Keratinocyte (primary cell): ENCODE data around the gene SCNN1G. TPM values are rescaled to one million over a fixed set of nuclear protein-coding genes. Genes with fewer than 3 reads are reported as not detected.
A peak's percentile ranks its signal among the peaks of the same experiment; 100 is the strongest.

ENCODE experiments used
- DNase-seq: peaks from one replicate; pipeline ENCODE4 v3.0.0-alpha.2; 2011; ENCODE audit warnings: low read depth, missing footprints, low spot score
- FAIRE-seq: peaks from 2 replicates; lab custom pipeline; 2011; peaks lifted over from hg19 to GRCh38; lab: Jason Lieb, UNC
- H2AFZ ChIP-seq: 2 replicates; pipeline ENCODE4 v1.6.0; 2012; ENCODE audit warnings: low read length, control low read depth, inconsistent platforms; ENCODE audit not compliant: control insufficient read depth
- H3K27ac ChIP-seq: 2 replicates; pipeline ENCODE4 v1.5.1; 2011; ENCODE audit warnings: low read length; ENCODE audit not compliant: control insufficient read depth, insufficient read depth
- H3K27me3 ChIP-seq: 3 replicates; pipeline ENCODE4 v1.6.0; 2011; ENCODE audit warnings: low read length; ENCODE audit not compliant: control insufficient read depth, insufficient read depth; ENCODE audit errors: extremely low read depth
- H3K36me3 ChIP-seq, 2 experiments: 2 replicates in 1 of 2; 3 replicates in 1 of 2; pipeline ENCODE4 v1.5.1; 2011; ENCODE audit warnings: low read length in 2 of 2, mild to moderate bottlenecking in 1 of 2; ENCODE audit not compliant: control insufficient read depth in 2 of 2, insufficient read depth in 2 of 2; ENCODE audit errors: extremely low read depth in 1 of 2
- H3K4me1 ChIP-seq: 3 replicates; pipeline ENCODE4 v1.5.1; 2011; ENCODE audit warnings: low read length; ENCODE audit not compliant: control insufficient read depth, insufficient read depth; ENCODE audit errors: extremely low read depth
- H3K4me2 ChIP-seq: 3 replicates; pipeline ENCODE4 v1.6.0; 2011; ENCODE audit warnings: low read depth, low read length; ENCODE audit not compliant: control insufficient read depth, insufficient read depth; ENCODE audit errors: extremely low read depth
- H3K4me3 ChIP-seq, 3 experiments: fragments of 200-600 bp in 1 of 3; sonication (generic) in 1 of 3; 2 replicates in 2 of 3; 3 replicates in 1 of 3; pipeline ENCODE4 v1.5.1; 2011 to 2016; ENCODE audit warnings: low read length in 3 of 3, mild to moderate bottlenecking in 3 of 3, control low read depth in 2 of 3, inconsistent platforms in 1 of 3, low read depth in 1 of 3, mixed read lengths in 1 of 3, mixed run types in 1 of 3, moderate library complexity in 1 of 3; ENCODE audit not compliant: control insufficient read depth in 2 of 3, insufficient read depth in 2 of 3; ENCODE audit errors: extremely low read depth in 1 of 3
- H3K79me2 ChIP-seq: 2 replicates; pipeline ENCODE4 v1.6.0; 2012; ENCODE audit warnings: low read length; ENCODE audit not compliant: control insufficient read depth, insufficient read depth
- H3K9ac ChIP-seq: 3 replicates; pipeline ENCODE4 v1.6.0; 2011; ENCODE audit warnings: low read length; ENCODE audit not compliant: control insufficient read depth, insufficient read depth; ENCODE audit errors: extremely low read depth
- H3K9me1 ChIP-seq: 3 replicates; pipeline ENCODE4 v1.6.0; 2011; ENCODE audit warnings: low read length; ENCODE audit not compliant: control insufficient read depth, insufficient read depth; ENCODE audit errors: extremely low read depth
- H3K9me3 ChIP-seq: 2 replicates; pipeline ENCODE4 v1.5.1; 2012; ENCODE audit warnings: low read depth, low read length; ENCODE audit not compliant: control insufficient read depth
- H4K20me1 ChIP-seq: 3 replicates; pipeline ENCODE4 v1.6.0; 2011; ENCODE audit warnings: low read length; ENCODE audit not compliant: control insufficient read depth, insufficient read depth; ENCODE audit errors: extremely low read depth
- CTCF ChIP-seq, 3 experiments: IDR thresholded peaks in 1 of 3; conservative IDR thresholded peaks in 1 of 3; optimal IDR thresholded peaks in 1 of 3; 2 replicates in 2 of 3; 3 replicates in 1 of 3; pipeline versions ENCODE3 to v1.5.1; 2011; ENCODE audit warnings: low read length in 3 of 3, mild to moderate bottlenecking in 3 of 3, moderate library complexity in 2 of 3, control low read depth in 1 of 3, inconsistent platforms in 1 of 3; ENCODE audit not compliant: insufficient read depth in 2 of 3; ENCODE audit errors: extremely low read depth in 1 of 3
- EZH2 ChIP-seq: IDR thresholded peaks from one replicate; pipeline ENCODE4 v1.6.1; 2012; ENCODE audit warnings: inconsistent platforms, mild to moderate bottlenecking, low read length, moderate library complexity
- dilution Hi-C: fragments of 300-500 bp; cut with MboI; formaldehyde crosslinking; loops from one replicate; pipeline ENCODE4 v1.7.0; 2020; ENCODE audit warnings: low sequenced_read_pairs; ENCODE audit not compliant: extremely low pct_ligation_motif_present
- polyA plus RNA-seq, 5 experiments: library from polyadenylated mRNA; depleted of rRNA in 3 of 5; stranded (reverse) in 3 of 5; stranded (forward) in 1 of 5; unstranded in 1 of 5; fragments of >200 nt; gene quantifications; 1 replicate in 1 of 5; 2 replicates in 3 of 5; 3 replicates in 1 of 5; pipeline versions ENCODE4 v1.2.1 to v1.2.3, GENCODE V29; 2011 to 2012; ENCODE audit warnings: missing spikeins in 2 of 5, low read depth in 1 of 5, low replicate concordance in 1 of 5

Gene SCNN1G
- polyA plus RNA-seq, 1 donor (not counting 4 experiments of a cell fraction or from before 2014, with no cell fraction given) = 0.25 TPM

- peak overlapping the region; percentile 93 for H3K4me2 ChIP-seq
- peak overlapping the region; percentile 87 for H3K9ac ChIP-seq
- peaks cover 4% of the 10 kb centered on the region for H3K9me1 ChIP-seq
- no peaks in the 10 kb centered on the region for H3K9me3 ChIP-seq
- H3K36me3 ChIP-seq = no peaks in the 10 kb centered on the region
- dilution Hi-C loops = no loop called here
- peak overlapping the region; percentile 74 to 91 (median 78) for H3K4me3 ChIP-seq
- peak overlapping the region; percentile 98 for H3K27ac ChIP-seq
- H3K79me2 ChIP-seq = peaks cover 49% of the 10 kb centered on the region
- DNase-seq = no peak
- H3K27me3 ChIP-seq = no peaks in the 10 kb centered on the region
- peaks cover 39% of the 10 kb centered on the region for H3K4me1 ChIP-seq
- no peaks in the 10 kb centered on the region for H4K20me1 ChIP-seq
- peak; percentile 59 for FAIRE-seq
- H2AFZ ChIP-seq = peak overlapping the region; percentile 2
- TF ChIP-seq CTCF (optimal IDR thresholded peaks at IDR 0.05 in 1 of 3, IDR thresholded peaks at IDR 0.05 in 1 of 3, conservative IDR thresholded peaks at IDR 0.05 in 1 of 3; ENCODE audit: extremely low read depth in 1 of 3, insufficient read depth in 2 of 3, low read length in 3 of 3) (no peak), EZH2 (no peak)
These were observed 34.4 kb upstream of the SCNN1G start for GRCh38 chr16:23148166-23148512.

- Histone ChIP-seq H3K9me1 (peaks cover 4% of the 10 kb centered on the region), H3K9me3 (no peaks in the 10 kb centered on the region), H3K27me3 (no peaks in the 10 kb centered on the region), H3K9ac (peak overlapping the region; percentile 87), H3K4me1 (peaks cover 34% of the 10 kb centered on the region), H4K20me1 (no peaks in the 10 kb centered on the region), H3K4me3 (peak overlapping the region; percentile 74 to 91 (median 78)), H3K27ac (peak overlapping the region; percentile 98), H3K36me3 (no peaks in the 10 kb centered on the region), H2AFZ (peak overlapping the region; percentile 2), H3K4me2 (peak overlapping the region; percentile 93), H3K79me2 (peaks cover 43% of the 10 kb centered on the region)
- dilution Hi-C loops = no loop called here
- DNase-seq (no peak), FAIRE-seq (no peak)
- TF ChIP-seq CTCF (optimal IDR thresholded peaks at IDR 0.05 in 1 of 3, IDR thresholded peaks at IDR 0.05 in 1 of 3, conservative IDR thresholded peaks at IDR 0.05 in 1 of 3; ENCODE audit: extremely low read depth in 1 of 3, insufficient read depth in 2 of 3, low read length in 3 of 3) = no peak
These were observed 33.9 kb upstream of the SCNN1G start for GRCh38 chr16:23148513-23149266.
